ENCODE measurements around the gene RPL22. TPM values are rescaled to one million over a fixed set of nuclear protein-coding genes. Genes with fewer than 3 reads are reported as not detected.
A peak's percentile ranks its signal among the peaks of the same experiment; 100 is the strongest.

RPL22 gene
- total and polyA plus RNA-seq, 4 donors, result 38.9 to 105 (median 77.3) TPM

GRCh38 chr1:6208723-6209660 lies 9.6 kb upstream of the RPL22 start:
- Histone ChIP-seq H3K9ac (ENCODE audit: low read depth in 1 of 2, low read length in 2 of 2) (no peak overlapping the region), H3K36me3 (ENCODE audit: control insufficient read depth in 4 of 4, insufficient read depth in 3 of 4, low read depth in 1 of 4, low read length in 3 of 4) (peaks cover 0 to 11% (median 7%) of the 10 kb centered on the region in 4 donors), H3K4me1 (ENCODE audit: control insufficient read depth in 4 of 4, insufficient read depth in 4 of 4, low read length in 3 of 4) (peaks cover 3 to 29% (median 12%) of the 10 kb centered on the region in 4 donors), H3K4me3 (ENCODE audit: low read depth in 1 of 3, low read length in 3 of 3) (peak overlapping the region in 1 of 3 donors; percentile 20), H3K27ac (ENCODE audit: low read depth in 1 of 2, low read length in 2 of 2) (no peak overlapping the region), H3K9me3 (ENCODE audit: control insufficient read depth in 4 of 4, low read length in 3 of 4) (no peaks in the 10 kb centered on the region), H3K27me3 (ENCODE audit: control insufficient read depth in 4 of 4, insufficient read depth in 4 of 4, low read length in 3 of 4) (no peaks in the 10 kb centered on the region)
- no peak for TF ChIP-seq SP1 (IDR thresholded peaks at IDR 0.05)
- no peak for TF ChIP-seq MAX (IDR thresholded peaks at IDR 0.05)
- peak in 1 of 2 donors; percentile 16 for TF ChIP-seq RAD21 (IDR thresholded peaks at IDR 0.05)
- TF ChIP-seq CTCF (IDR thresholded peaks at IDR 0.05; ENCODE audit: low read depth, low read length, missing input control), result peak; percentile 47
- no peak for TF ChIP-seq EGR1 (IDR thresholded peaks at IDR 0.05; ENCODE audit: low read depth in 2 of 2)
- TF ChIP-seq HNF4G (IDR thresholded peaks at IDR 0.05), result no peak
- 56% methylated on average over 99 of the region's 99 CpGs for WGBS
- no peak for DNase-seq (ENCODE audit: low spot score)

GRCh38 chr1:6207921-6208320 lies 8.5 kb upstream of the RPL22 start:
- WGBS, result 89% methylated on average over 10 of the region's 10 CpGs
- H3K4me1 ChIP-seq (ENCODE audit: control insufficient read depth in 4 of 4, insufficient read depth in 4 of 4, low read length in 3 of 4), result peaks cover 3 to 29% (median 12%) of the 10 kb centered on the region in 4 donors
- no peak for TF ChIP-seq ZBTB33 (IDR thresholded peaks at IDR 0.05)
- TF ChIP-seq YY1 (IDR thresholded peaks at IDR 0.05), result no peak
- no peak for TF ChIP-seq CTCF (IDR thresholded peaks at IDR 0.05; ENCODE audit: low read depth, low read length, missing input control)
- no peak for TF ChIP-seq HNF4A (conservative IDR thresholded peaks at IDR 0.05)
- no peak for TF ChIP-seq REST (IDR thresholded peaks at IDR 0.05)
- no peak for TF ChIP-seq JUND (IDR thresholded peaks at IDR 0.05)
- no peak for TF ChIP-seq TAF1 (conservative IDR thresholded peaks at IDR 0.05)
- no peak for TF ChIP-seq RAD21 (IDR thresholded peaks at IDR 0.05)
- no peak for TF ChIP-seq HNF4G (IDR thresholded peaks at IDR 0.05)
- no peak for TF ChIP-seq SP1 (IDR thresholded peaks at IDR 0.05)
- TF ChIP-seq NR2F2 (IDR thresholded peaks at IDR 0.05), result no peak
- TF ChIP-seq EGR1 (IDR thresholded peaks at IDR 0.05; ENCODE audit: low read depth in 2 of 2), result no peak

More at GRCh38 chr1:6207921-6208320, 8.5 kb upstream of the RPL22 start:
- Histone ChIP-seq H3K36me3 (ENCODE audit: control insufficient read depth in 4 of 4, insufficient read depth in 3 of 4, low read depth in 1 of 4, low read length in 3 of 4) (peaks cover 0 to 11% (median 7%) of the 10 kb centered on the region in 4 donors), H3K9me3 (ENCODE audit: control insufficient read depth in 4 of 4, low read length in 3 of 4) (no peaks in the 10 kb centered on the region), H3K27ac (ENCODE audit: low read depth in 1 of 2, low read length in 2 of 2) (no peak overlapping the region), H3K4me3 (ENCODE audit: low read depth in 1 of 3, low read length in 3 of 3) (no peak overlapping the region), H3K27me3 (ENCODE audit: control insufficient read depth in 4 of 4, insufficient read depth in 4 of 4, low read length in 3 of 4) (no peaks in the 10 kb centered on the region), H3K9ac (ENCODE audit: low read depth in 1 of 2, low read length in 2 of 2) (no peak overlapping the region)
- DNase-seq (ENCODE audit: low spot score), result no peak
